Measurements from ENCODE around the gene FANCL.
"Not testable (repeated sequence)": the region's sequence is repeated elsewhere in the genome, so short reads cannot be mapped to it uniquely, and the experiment has no call there.

DNA sequence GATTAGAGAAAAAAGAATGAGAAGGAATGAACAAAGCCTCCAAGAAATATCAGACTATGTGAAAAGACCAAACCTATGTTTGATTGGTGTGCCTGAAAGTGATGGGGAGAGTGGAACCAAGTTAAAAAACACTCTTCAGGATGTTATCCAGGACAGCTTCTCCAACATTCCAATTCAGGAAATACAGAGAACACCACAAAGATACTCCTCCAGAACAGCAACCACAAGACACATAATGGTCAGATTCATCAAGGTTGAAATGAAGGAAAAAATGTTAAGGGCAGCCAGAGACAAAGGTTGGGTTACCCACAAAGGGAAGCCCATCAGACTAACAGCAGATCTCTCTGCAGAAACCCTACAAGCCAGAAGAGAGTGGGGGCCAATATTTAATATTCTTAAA is 71.3 kb downstream of the FANCL start:
- TF ChIP-seq POLR2AphosphoS5, EP300, POLR2A (IDR thresholded peaks at IDR 0.05): not testable (repeated sequence)
